Loucy (cell line): Measurements from ENCODE around the gene AVPR2.

Experiments used
- CTCF ChIP-seq: fragments of 200-600 bp; sonication (generic); conservative IDR thresholded peaks from 2 replicates; pipeline ENCODE4 v1.5.1; 2014; ENCODE audit warnings: mild to moderate bottlenecking, antibody characterized with exemption, low read length
- EZH2phosphoT487 ChIP-seq: fragments of 200-600 bp; IDR thresholded peaks from 2 replicates; pipeline ENCODE4 v1.6.1; 2018; ENCODE audit warnings: antibody characterized with exemption, mild to moderate bottlenecking, moderate library complexity, borderline replicate concordance

- TF ChIP-seq CTCF (no peak), EZH2phosphoT487 (no peak)
Observed at GRCh38 chrX:153917869-153918268, 13.4 kb downstream of the AVPR2 start.
